Measurements from ENCODE around the gene HLA-DMA.

GRCh38 chr6:32969685-32970412, 17.0 kb upstream of the HLA-DMA start:
- peak; percentile 6; the same call in 1 of the 2 replicates for TF ChIP-seq CTCF (IDR thresholded peaks at IDR 0.05)
- no peak for TF ChIP-seq ZFX (IDR thresholded peaks at IDR 0.05; ENCODE audit: borderline replicate concordance)

Measured in 22Rv1 (cell line).